ENCODE measurements around the gene ZSCAN9.

ZSCAN9 gene

GRCh38 chr6:28218312-28219248 is 6.5 kb upstream of the ZSCAN9 start:
- Histone ChIP-seq H3K9ac (ENCODE audit: low read length in 5 of 5) (peak overlapping the region; percentile 26 to 86 (median 70)), H3K9me3 (ENCODE audit: control insufficient read depth in 5 of 5, low read length in 5 of 5) (no peaks in the 10 kb centered on the region), H3K27me3 (ENCODE audit: control insufficient read depth in 5 of 5, insufficient read depth in 4 of 5, low read length in 5 of 5) (peaks cover 0 to 23% (median 14%) of the 10 kb centered on the region in 5 donors), H3K4me3 (ENCODE audit: low read depth in 1 of 5, low read length in 5 of 5) (peak overlapping the region; percentile 67 to 77 (median 71)), H3K27ac (ENCODE audit: low read depth, low read length) (peak overlapping the region; percentile 41), H3K4me1 (ENCODE audit: control insufficient read depth in 5 of 5, insufficient read depth in 5 of 5, low read length in 5 of 5) (peaks cover 2 to 16% (median 13%) of the 10 kb centered on the region in 5 donors), H3K36me3 (ENCODE audit: control insufficient read depth in 5 of 5, insufficient read depth in 5 of 5, low read length in 5 of 5) (no peaks in the 10 kb centered on the region)

DNA sequence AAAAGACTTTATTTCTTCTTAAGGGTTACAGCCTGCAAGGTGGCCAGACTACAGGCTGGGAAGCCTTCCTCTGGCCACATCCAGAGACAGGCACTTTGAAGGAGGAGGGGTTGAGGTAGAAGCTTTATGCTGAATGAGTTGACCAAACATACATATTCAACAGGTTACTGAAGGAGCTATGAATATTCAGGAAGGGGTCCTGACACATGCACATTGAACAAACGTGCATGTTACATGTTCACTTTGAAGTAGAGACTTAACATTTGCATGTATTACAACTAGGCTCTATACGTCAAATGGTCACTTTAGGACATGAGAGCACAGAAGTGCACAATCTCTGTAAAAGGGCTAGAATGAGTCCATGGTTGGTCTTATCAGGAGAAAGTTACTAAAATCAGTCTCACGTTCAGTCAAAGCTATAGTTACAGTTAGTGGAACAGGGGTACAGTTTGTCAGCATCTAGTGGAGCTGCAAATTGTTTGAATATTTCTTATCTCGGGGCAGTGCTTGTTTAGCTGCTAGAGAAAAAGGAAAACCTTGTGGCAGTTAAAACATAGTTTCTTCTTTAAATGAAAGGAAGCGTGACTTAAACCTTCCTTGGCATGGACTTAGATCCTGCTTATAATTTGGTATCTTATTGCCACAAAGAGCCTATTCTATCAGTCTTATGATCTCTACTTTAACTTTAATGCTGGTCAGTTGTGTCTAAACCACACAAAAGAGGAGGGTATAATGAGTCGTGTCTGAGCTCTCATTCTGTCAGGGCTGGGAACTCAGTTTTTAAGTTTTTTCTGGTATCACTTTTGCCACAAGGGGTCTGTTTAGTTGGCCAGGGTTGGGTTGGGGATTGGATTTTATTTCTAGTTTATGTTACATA is 4.6 kb upstream of the ZSCAN9 start:
- peaks cover 0 to 14% (median 13%) of the 10 kb centered on the region in 5 donors for H3K27me3 ChIP-seq (ENCODE audit: control insufficient read depth in 5 of 5, insufficient read depth in 4 of 5, low read length in 5 of 5)
- no peaks in the 10 kb centered on the region for H3K9me3 ChIP-seq (ENCODE audit: control insufficient read depth in 5 of 5, low read length in 5 of 5)
- no peak overlapping the region for H3K9ac ChIP-seq (ENCODE audit: low read length in 5 of 5)
- peaks cover 2 to 23% (median 20%) of the 10 kb centered on the region in 5 donors for H3K4me1 ChIP-seq (ENCODE audit: control insufficient read depth in 5 of 5, insufficient read depth in 5 of 5, low read length in 5 of 5)
- no peaks in the 10 kb centered on the region for H3K36me3 ChIP-seq (ENCODE audit: control insufficient read depth in 5 of 5, insufficient read depth in 5 of 5, low read length in 5 of 5)
- H3K4me3 ChIP-seq (ENCODE audit: low read depth in 1 of 5, low read length in 5 of 5): no peak overlapping the region
- no peak overlapping the region for H3K27ac ChIP-seq (ENCODE audit: low read depth, low read length)

- Histone ChIP-seq H3K4me3 (ENCODE audit: low read depth in 1 of 5, low read length in 5 of 5) (peak overlapping the region; percentile 79 to 94 (median 86)), H3K9ac (ENCODE audit: low read length in 5 of 5) (peak overlapping the region in 4 of 5 donors; percentile 77 to 88 (median 82)), H3K4me1 (ENCODE audit: control insufficient read depth in 5 of 5, insufficient read depth in 5 of 5, low read length in 5 of 5) (peaks cover 2 to 19% (median 17%) of the 10 kb centered on the region in 5 donors), H3K27ac (ENCODE audit: low read depth, low read length) (peak overlapping the region; percentile 39), H3K27me3 (ENCODE audit: control insufficient read depth in 5 of 5, insufficient read depth in 4 of 5, low read length in 5 of 5) (peaks cover 0 to 10% (median 4%) of the 10 kb centered on the region in 5 donors), H3K9me3 (ENCODE audit: control insufficient read depth in 5 of 5, low read length in 5 of 5) (no peaks in the 10 kb centered on the region), H3K36me3 (ENCODE audit: control insufficient read depth in 5 of 5, insufficient read depth in 5 of 5, low read length in 5 of 5) (peaks cover 15 to 24% (median 24%) of the 10 kb centered on the region in 5 donors)
Measured at GRCh38 chr6:28224131-28225055, 682 bp upstream of the ZSCAN9 start.

- Histone ChIP-seq H3K36me3 (ENCODE audit: control insufficient read depth in 5 of 5, insufficient read depth in 5 of 5, low read length in 5 of 5) (peaks cover 28 to 40% (median 35%) of the 10 kb centered on the region in 5 donors), H3K9me3 (ENCODE audit: control insufficient read depth in 5 of 5, low read length in 5 of 5) (no peaks in the 10 kb centered on the region), H3K27me3 (ENCODE audit: control insufficient read depth in 5 of 5, insufficient read depth in 4 of 5, low read length in 5 of 5) (peaks cover 0 to 6% (median 3%) of the 10 kb centered on the region in 5 donors), H3K27ac (ENCODE audit: low read depth, low read length) (no peak overlapping the region), H3K9ac (ENCODE audit: low read length in 5 of 5) (no peak overlapping the region), H3K4me1 (ENCODE audit: control insufficient read depth in 5 of 5, insufficient read depth in 5 of 5, low read length in 5 of 5) (peaks cover 2 to 19% (median 17%) of the 10 kb centered on the region in 5 donors), H3K4me3 (ENCODE audit: low read depth in 1 of 5, low read length in 5 of 5) (no peak overlapping the region)
Measured at GRCh38 chr6:28226460-28226859, 1.4 kb downstream of the ZSCAN9 start.

GRCh38 chr6:28232785-28233184 is 7.7 kb downstream of the ZSCAN9 start:
- Histone ChIP-seq H3K4me1 (ENCODE audit: control insufficient read depth in 5 of 5, insufficient read depth in 5 of 5, low read length in 5 of 5) (peaks cover 0 to 10% (median 0%) of the 10 kb centered on the region in 5 donors), H3K27ac (ENCODE audit: low read depth, low read length) (no peak overlapping the region), H3K9ac (ENCODE audit: low read length in 5 of 5) (no peak overlapping the region), H3K4me3 (ENCODE audit: low read depth in 1 of 5, low read length in 5 of 5) (no peak overlapping the region), H3K27me3 (ENCODE audit: control insufficient read depth in 5 of 5, insufficient read depth in 4 of 5, low read length in 5 of 5) (no peaks in the 10 kb centered on the region), H3K9me3 (ENCODE audit: control insufficient read depth in 5 of 5, low read length in 5 of 5) (no peaks in the 10 kb centered on the region), H3K36me3 (ENCODE audit: control insufficient read depth in 5 of 5, insufficient read depth in 5 of 5, low read length in 5 of 5) (peaks cover 41 to 61% (median 51%) of the 10 kb centered on the region in 5 donors)

GRCh38 chr6:28235912-28236452 is 10.9 kb downstream of the ZSCAN9 start:
- no peaks in the 10 kb centered on the region for H3K9me3 ChIP-seq (ENCODE audit: control insufficient read depth in 5 of 5, low read length in 5 of 5)
- no peak overlapping the region for H3K4me3 ChIP-seq (ENCODE audit: low read depth in 1 of 5, low read length in 5 of 5)
- H3K36me3 ChIP-seq (ENCODE audit: control insufficient read depth in 5 of 5, insufficient read depth in 5 of 5, low read length in 5 of 5): peaks cover 18 to 33% (median 29%) of the 10 kb centered on the region in 5 donors
- H3K27me3 ChIP-seq (ENCODE audit: control insufficient read depth in 5 of 5, insufficient read depth in 4 of 5, low read length in 5 of 5): no peaks in the 10 kb centered on the region
- H3K27ac ChIP-seq (ENCODE audit: low read depth, low read length): no peak overlapping the region
- H3K9ac ChIP-seq (ENCODE audit: low read length in 5 of 5): no peak overlapping the region
- peaks cover 0 to 10% (median 0%) of the 10 kb centered on the region in 5 donors for H3K4me1 ChIP-seq (ENCODE audit: control insufficient read depth in 5 of 5, insufficient read depth in 5 of 5, low read length in 5 of 5)

DNA sequence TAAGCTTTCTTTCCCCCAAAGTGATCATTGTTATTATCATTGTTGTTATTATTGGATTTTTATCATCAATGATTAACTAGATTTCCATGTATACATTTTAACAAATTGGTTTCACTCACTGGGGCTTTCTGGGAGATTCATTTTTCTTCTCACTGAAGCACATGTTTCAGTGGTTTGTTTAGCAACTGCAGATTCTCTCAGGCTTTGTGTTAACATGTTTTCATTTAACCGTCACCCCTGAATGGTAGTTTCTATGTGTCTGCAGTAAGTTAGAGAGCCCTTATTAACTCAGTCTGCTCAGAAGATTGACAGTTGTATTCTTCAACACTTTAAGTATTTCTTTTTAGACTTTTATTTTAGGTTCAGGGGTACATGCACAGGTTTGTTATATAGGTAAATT is 14.6 kb downstream of the ZSCAN9 start:
- Histone ChIP-seq H3K9ac (ENCODE audit: low read length in 5 of 5) (no peak overlapping the region), H3K27me3 (ENCODE audit: control insufficient read depth in 5 of 5, insufficient read depth in 4 of 5, low read length in 5 of 5) (no peaks in the 10 kb centered on the region), H3K36me3 (ENCODE audit: control insufficient read depth in 5 of 5, insufficient read depth in 5 of 5, low read length in 5 of 5) (peaks cover 2 to 12% (median 8%) of the 10 kb centered on the region in 5 donors), H3K4me3 (ENCODE audit: low read depth in 1 of 5, low read length in 5 of 5) (no peak overlapping the region), H3K9me3 (ENCODE audit: control insufficient read depth in 5 of 5, low read length in 5 of 5) (no peaks in the 10 kb centered on the region), H3K4me1 (ENCODE audit: control insufficient read depth in 5 of 5, insufficient read depth in 5 of 5, low read length in 5 of 5) (peaks cover 0 to 18% (median 0%) of the 10 kb centered on the region in 5 donors), H3K27ac (ENCODE audit: low read depth, low read length) (no peak overlapping the region)

GRCh38 chr6:28240471-28240870 is 15.4 kb downstream of the ZSCAN9 start:
- no peak overlapping the region for H3K4me3 ChIP-seq (ENCODE audit: low read depth in 1 of 5, low read length in 5 of 5)
- no peak overlapping the region for H3K9ac ChIP-seq (ENCODE audit: low read length in 5 of 5)
- H3K36me3 ChIP-seq (ENCODE audit: control insufficient read depth in 5 of 5, insufficient read depth in 5 of 5, low read length in 5 of 5): peaks cover 10 to 21% (median 16%) of the 10 kb centered on the region in 5 donors
- H3K27me3 ChIP-seq (ENCODE audit: control insufficient read depth in 5 of 5, insufficient read depth in 4 of 5, low read length in 5 of 5): no peaks in the 10 kb centered on the region
- no peak overlapping the region for H3K27ac ChIP-seq (ENCODE audit: low read depth, low read length)
- H3K4me1 ChIP-seq (ENCODE audit: control insufficient read depth in 5 of 5, insufficient read depth in 5 of 5, low read length in 5 of 5): peaks cover 0 to 17% (median 2%) of the 10 kb centered on the region in 5 donors
- no peaks in the 10 kb centered on the region for H3K9me3 ChIP-seq (ENCODE audit: control insufficient read depth in 5 of 5, low read length in 5 of 5)

DNA sequence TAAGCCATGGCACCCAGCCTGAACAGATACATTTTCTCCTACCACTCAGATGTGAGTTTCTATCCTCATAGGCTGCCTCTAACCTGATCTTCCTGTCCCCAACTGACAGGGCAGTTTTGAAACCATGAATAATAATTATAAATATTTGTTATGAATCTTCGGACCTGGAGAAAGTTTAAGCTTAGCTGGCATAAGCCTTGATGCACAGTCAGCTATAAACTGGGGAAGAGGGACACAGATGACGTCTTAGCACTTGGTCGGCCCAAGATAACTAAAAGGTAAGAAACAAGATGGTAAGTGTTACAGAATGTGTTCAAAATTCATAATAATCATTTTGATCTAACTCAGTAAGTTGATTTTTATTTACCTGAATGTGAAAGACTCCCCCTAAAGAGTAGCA is 18.9 kb downstream of the ZSCAN9 start:
- no peaks in the 10 kb centered on the region for H3K9me3 ChIP-seq (ENCODE audit: control insufficient read depth in 5 of 5, low read length in 5 of 5)
- H3K4me1 ChIP-seq (ENCODE audit: control insufficient read depth in 5 of 5, insufficient read depth in 5 of 5, low read length in 5 of 5): peaks cover 0 to 8% (median 2%) of the 10 kb centered on the region in 5 donors
- no peaks in the 10 kb centered on the region for H3K27me3 ChIP-seq (ENCODE audit: control insufficient read depth in 5 of 5, insufficient read depth in 4 of 5, low read length in 5 of 5)
- H3K9ac ChIP-seq (ENCODE audit: low read length in 5 of 5): no peak overlapping the region
- H3K36me3 ChIP-seq (ENCODE audit: control insufficient read depth in 5 of 5, insufficient read depth in 5 of 5, low read length in 5 of 5): peaks cover 27 to 50% (median 39%) of the 10 kb centered on the region in 5 donors
- H3K27ac ChIP-seq (ENCODE audit: low read depth, low read length): no peak overlapping the region
- no peak overlapping the region for H3K4me3 ChIP-seq (ENCODE audit: low read depth in 1 of 5, low read length in 5 of 5)

Measured in subcutaneous abdominal adipose tissue (tissue), 5 donors.